HepG2 (cell line): ENCODE measurements around the gene ATP8A1. TPM values are rescaled to one million over a fixed set of nuclear protein-coding genes. Genes with fewer than 3 reads are reported as not detected.

ENCODE experiments used
- ADNP ChIP-seq: sonication (generic); formaldehyde crosslinking; IDR thresholded peaks from 2 replicates; pipeline ENCODE4 v1.4.0; 2020; ENCODE audit warnings: missing genetic modification reagents
- CHD2 ChIP-seq: IDR thresholded peaks from 2 replicates; pipeline ENCODE4 v1.6.1; 2011; ENCODE audit warnings: low read depth, low read length, improper control_type of control experiment
- CREB1 ChIP-seq, 2 experiments: fragments of 450-650 bp in 1 of 2; IDR thresholded peaks; 2 replicates each; pipeline ENCODE4 v1.6.1; 2016 to 2017; ENCODE audit warnings: control low read depth in 1 of 2, mild to moderate bottlenecking in 1 of 2, missing compliant biosample characterization in 1 of 2, missing genetic modification characterization in 1 of 2
- JARID2 ChIP-seq: sonication (generic); formaldehyde crosslinking; IDR thresholded peaks from 2 replicates; pipeline ENCODE4 v1.8.1; 2023; ENCODE audit warnings: missing genetic modification reagents, inconsistent platforms; ENCODE audit not compliant: insufficient replicate concordance
- MZF1 ChIP-seq: sonication (generic); formaldehyde crosslinking; IDR thresholded peaks from 2 replicates; pipeline ENCODE4 v1.8.1; 2023; ENCODE audit warnings: mild to moderate bottlenecking, missing genetic modification reagents, borderline replicate concordance
- POLR2AphosphoS2 ChIP-seq: IDR thresholded peaks from 2 replicates; pipeline ENCODE4 v1.6.1; 2011; ENCODE audit warnings: low read depth, low read length, improper control_type of control experiment
- PPARG ChIP-seq: conservative IDR thresholded peaks from 2 replicates; pipeline ENCODE4 v1.6.1; 2016; ENCODE audit warnings: missing biosample characterization, missing genetic modification reagents
- TOPORS ChIP-seq: sonication (generic); formaldehyde crosslinking; IDR thresholded peaks from 2 replicates; pipeline ENCODE4 v1.8.0; 2023; ENCODE audit warnings: mild to moderate bottlenecking, missing genetic modification reagents
- ZNF205 ChIP-seq: IDR thresholded peaks from 2 replicates; pipeline ENCODE4 v1.6.1; 2018; ENCODE audit warnings: missing biosample characterization, missing genetic modification reagents
- ZNF232 ChIP-seq: sonication (generic); formaldehyde crosslinking; IDR thresholded peaks from 2 replicates; pipeline ENCODE4 v1.4.0; 2020; ENCODE audit warnings: missing genetic modification reagents, borderline replicate concordance
- ZNF512 ChIP-seq: sonication (generic); formaldehyde crosslinking; IDR thresholded peaks from 2 replicates; pipeline ENCODE4 v1.4.0; 2020; ENCODE audit warnings: mild to moderate bottlenecking, missing genetic modification reagents
- ZNF614 ChIP-seq: IDR thresholded peaks from 2 replicates; pipeline ENCODE4 v1.6.1; 2018; ENCODE audit warnings: missing biosample characterization, missing genetic modification reagents, inconsistent platforms, borderline replicate concordance
- ZSCAN25 ChIP-seq: sonication (generic); formaldehyde crosslinking; IDR thresholded peaks from 2 replicates; pipeline ENCODE4 v1.8.0; 2022; ENCODE audit warnings: mild to moderate bottlenecking, missing genetic modification reagents
- polyA plus RNA-seq, 8 experiments: library from polyadenylated mRNA; depleted of rRNA in 3 of 8; stranded (reverse) in 7 of 8; unstranded in 1 of 8; fragments of >200 nt; fragmentation: Illumina TruSeq in 4 of 8; extraction: Trizol in 4 of 8; gene quantifications; 2 replicates each; pipeline versions ENCODE4 v1.2.1 to v1.2.3, GENCODE V29; 2011 to 2016; ENCODE audit warnings: low read depth in 4 of 8, missing spikeins in 1 of 8, mixed read lengths in 1 of 8; ENCODE audit not compliant: insufficient read depth in 1 of 8
- total RNA-seq, 5 experiments: library from RNA; depleted of rRNA; stranded (reverse); fragments of >200 nt; fragmentation: Illumina TruSeq; extraction: Trizol; gene quantifications; 2 replicates each; pipeline ENCODE4 v1.2.3, GENCODE V29; 2016; ENCODE audit warnings: low read depth in 1 of 5

ATP8A1 gene
- total and polyA plus RNA-seq, 2 of the 13 experiments (the other 11 are each of a cell fraction or from before 2014, with no cell fraction given): 1.7 to 6.2 TPM

GRCh38 chr4:42359711-42360110 is 297.2 kb downstream of the ATP8A1 start (continued):
- no peak for TF ChIP-seq ZNF512 (CRISPR knock-in tag)
- no peak for TF ChIP-seq ADNP (CRISPR knock-in tag)
- TF ChIP-seq ZNF205 (CRISPR knock-in tag): no peak
- TF ChIP-seq PPARG (CRISPR knock-in tag): no peak
- TF ChIP-seq CHD2: no peak
- TF ChIP-seq POLR2AphosphoS2: no peak
- no peak for TF ChIP-seq ZNF614 (CRISPR knock-in tag)
- TF ChIP-seq ZNF232 (CRISPR knock-in tag): no peak
- TF ChIP-seq MZF1 (CRISPR knock-in tag): no peak
- TF ChIP-seq TOPORS (CRISPR knock-in tag): no peak
- TF ChIP-seq JARID2: no peak
- TF ChIP-seq ZSCAN25 (CRISPR knock-in tag): no peak
- no peak for TF ChIP-seq CREB1 (IDR thresholded peaks at IDR 0.05)
- no peak for TF ChIP-seq CREB1 (CRISPR knock-in tag; IDR thresholded peaks at IDR 0.05)

Other genes with a start within 250 kb of the ATP8A1 start
- not detected in 2 replicates for gene GRXCR1, start 235.6 kb upstream of the ATP8A1 start, total RNA-seq (2016; rRNA removed; fragmentation: Illumina TruSeq; extraction: Trizol)
- not detected in 2 replicates for gene GRXCR1, start 235.6 kb upstream of the ATP8A1 start, polyA plus RNA-seq (2011; rRNA removed)